SIG-M5 (cell line): ENCODE data around the gene CRK.
"Not testable (repeated sequence)": the region's sequence is repeated elsewhere in the genome, so short reads cannot be mapped to it uniquely, and the experiment has no call there.

Source experiments
- DNase-seq: peaks from one replicate; lab custom pipeline; 2025; lab: John Stamatoyannopoulos, UW

Gene CRK

GRCh38 chr17:1467898-1468492 is 12.0 kb upstream of the CRK start:
- no peak for DNase-seq

GRCh38 chr17:1467258-1467657 is 11.2 kb upstream of the CRK start:
- DNase-seq: no peak

DNA sequence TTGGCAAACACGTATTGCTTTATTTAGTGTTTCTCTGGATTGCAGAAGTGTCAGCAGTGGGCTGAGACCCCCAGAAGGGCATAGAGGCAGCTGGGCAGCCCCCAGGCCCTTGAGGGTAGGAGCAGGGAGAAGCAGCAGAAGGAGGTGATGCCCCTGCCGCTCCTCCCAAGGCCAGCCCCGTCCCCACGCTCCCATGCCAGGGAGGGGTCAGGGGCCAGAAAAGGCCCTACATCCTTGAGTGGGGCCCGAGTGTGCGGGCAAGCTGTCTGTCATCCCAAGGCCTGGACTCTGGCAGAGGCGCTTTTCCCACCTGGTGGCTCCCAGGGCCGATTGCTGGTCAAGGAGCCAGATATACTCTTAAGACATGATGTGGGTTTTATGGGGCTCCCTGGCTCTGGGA is 8.2 kb upstream of the CRK start:
- no peak for DNase-seq

DNA sequence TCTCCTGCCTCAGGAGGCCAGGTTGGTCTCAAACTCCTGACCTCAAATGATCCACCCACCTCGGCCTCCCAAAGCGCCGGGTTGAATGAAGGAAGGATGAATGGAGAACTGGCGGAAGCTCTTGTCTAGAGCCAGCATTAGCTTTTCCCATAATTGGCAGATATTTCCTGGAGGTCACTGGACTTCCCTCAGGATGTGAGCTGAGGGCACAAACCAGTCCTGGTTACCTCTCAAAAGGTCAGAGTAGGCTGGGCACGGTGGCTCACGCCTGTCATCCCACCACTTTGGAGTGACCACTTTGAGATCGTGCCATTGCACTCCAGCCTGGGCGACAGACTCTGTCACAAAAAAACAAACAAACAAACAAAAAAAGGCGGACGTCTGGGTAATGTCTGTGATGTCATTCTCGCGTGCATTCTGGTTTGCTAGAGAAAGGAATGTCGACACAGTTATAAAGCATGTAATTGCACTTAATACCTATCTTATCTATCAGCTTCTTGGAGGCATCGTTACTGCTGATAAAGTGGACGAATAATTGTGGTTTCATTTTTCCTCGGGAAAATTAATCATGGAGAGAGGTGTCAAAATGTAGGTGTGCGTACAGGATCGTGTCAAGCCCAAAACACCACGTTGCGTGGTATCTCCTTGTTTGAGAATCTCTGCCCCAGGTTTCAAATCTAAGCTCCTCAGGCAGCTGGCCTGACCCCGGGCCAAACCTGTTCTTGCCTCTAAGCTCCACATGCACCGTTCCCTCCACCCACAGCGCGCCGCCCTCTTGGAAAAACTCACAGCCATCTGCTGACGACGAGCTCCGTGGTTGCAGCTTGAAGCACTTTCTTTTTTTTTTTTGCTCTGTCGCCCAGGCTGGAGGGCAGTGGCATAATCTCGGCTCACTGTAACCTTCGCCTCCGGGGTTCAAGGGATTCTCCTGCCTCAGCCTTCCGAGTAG is 6.4 kb upstream of the CRK start:
- DNase-seq: no peak

DNA sequence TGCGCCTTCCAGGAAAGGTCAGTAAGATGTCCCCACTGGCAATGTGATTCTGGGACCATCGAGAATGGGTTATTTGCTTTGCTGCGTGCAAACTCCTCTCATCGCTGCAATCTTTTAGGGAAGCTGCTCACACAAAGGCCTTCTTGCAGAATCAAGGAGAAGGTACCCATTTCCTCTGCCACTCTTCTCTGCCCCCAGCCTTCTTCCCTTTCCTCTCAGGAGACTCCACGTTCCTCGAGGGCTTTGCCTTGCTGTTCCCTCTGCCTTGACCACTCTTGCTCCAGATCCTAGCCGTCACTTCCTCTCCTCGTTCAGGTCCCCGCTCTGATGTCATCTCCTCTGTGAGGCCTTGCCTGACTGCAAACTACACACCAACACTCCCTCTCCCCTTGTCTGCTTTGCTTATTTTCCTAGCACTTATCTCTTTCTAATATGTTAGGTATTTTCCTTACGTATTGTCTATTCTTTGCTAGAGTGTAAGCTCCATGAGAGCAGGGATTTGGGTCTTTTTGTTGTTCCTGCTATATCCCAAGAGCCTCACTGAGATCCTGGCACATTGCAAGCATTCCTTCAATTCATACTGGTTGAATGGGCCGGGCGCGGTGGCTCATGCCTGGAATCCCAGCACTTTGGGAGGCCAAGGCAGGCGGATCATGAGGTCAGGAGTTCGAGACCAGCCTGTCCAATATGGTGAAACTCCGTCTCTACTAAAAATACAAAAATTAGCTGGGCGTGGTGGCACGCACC is 5.3 kb upstream of the CRK start:
- DNase-seq: no peak

DNA sequence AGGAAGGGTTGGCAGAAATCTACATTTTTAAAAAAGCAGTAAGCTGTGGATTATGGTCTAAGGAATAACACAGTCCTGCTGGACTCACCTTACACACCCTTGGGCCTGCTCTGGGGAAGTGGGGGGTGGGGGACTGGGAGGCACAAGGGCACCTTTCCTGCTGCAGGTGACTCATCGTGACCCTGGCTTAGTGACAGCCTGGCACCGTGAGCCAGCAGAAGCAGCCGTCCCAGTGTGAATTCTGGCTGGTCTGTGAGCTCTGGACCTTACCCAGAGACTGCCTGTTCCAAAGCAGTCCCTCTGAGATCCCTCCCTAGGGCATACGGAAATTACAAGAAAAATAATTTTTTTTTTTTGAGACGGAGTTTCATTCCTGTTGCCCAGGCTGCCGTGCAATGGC is 4.2 kb upstream of the CRK start:
- no peak for DNase-seq

DNA sequence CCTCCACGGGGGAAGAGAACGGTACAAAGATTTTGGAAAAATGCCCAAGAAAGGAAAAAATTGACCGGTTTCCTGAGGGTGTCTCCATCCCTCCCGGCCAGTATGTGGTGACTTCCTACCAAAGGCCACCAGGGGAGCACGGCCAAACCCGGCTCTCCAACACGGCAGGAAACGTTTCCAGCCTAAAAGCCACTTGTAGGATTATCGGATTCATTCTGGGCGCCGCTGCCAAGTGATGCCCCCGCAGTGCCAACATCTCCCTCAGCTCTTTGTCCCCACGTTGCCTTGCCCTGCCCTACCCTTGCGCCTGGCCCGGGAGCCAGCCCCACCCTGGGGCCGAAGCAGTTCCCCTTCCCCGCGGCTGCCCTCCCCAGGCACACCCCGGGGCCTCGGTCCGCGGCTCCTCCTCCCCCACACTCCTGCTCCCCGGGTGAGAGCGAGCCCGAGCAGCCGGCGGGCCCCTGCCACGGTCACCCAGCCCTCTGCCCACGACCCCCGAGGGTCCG is 688 bp downstream of the CRK start:
- no peak for DNase-seq

DNA sequence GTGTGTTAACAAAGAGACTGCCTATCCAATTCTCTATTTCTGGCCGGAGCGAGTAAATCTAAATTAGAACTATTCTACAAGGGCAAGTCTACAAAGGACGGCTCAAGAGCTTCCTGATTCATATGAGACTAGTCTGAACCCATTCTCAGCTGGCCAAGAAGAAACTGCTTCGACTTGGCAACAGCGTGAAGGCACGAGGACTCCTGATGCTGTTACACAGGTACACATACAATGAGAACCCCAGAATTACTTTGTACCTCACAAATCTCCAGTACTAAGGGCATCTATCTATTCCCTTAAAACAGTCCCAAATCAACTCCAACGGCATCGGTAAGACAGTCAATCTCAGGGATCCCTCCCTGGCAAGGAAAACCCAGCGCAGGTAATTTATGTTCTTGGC is 1.5 kb downstream of the CRK start:
- DNase-seq: no peak

- not testable (repeated sequence) for DNase-seq
Observed at GRCh38 chr17:1453694-1454093, 2.3 kb downstream of the CRK start.

GRCh38 chr17:1452836-1453235 is 3.2 kb downstream of the CRK start:
- DNase-seq: no peak

- DNase-seq: not testable (repeated sequence)
Observed at GRCh38 chr17:1450261-1450660, 5.8 kb downstream of the CRK start.

- no peak for DNase-seq
Observed at GRCh38 chr17:1449412-1449967, 6.5 kb downstream of the CRK start.

GRCh38 chr17:1447052-1447451 is 9.0 kb downstream of the CRK start:
- DNase-seq: no peak

- DNase-seq: no peak
Observed at GRCh38 chr17:1446201-1446600, 9.8 kb downstream of the CRK start.

DNA sequence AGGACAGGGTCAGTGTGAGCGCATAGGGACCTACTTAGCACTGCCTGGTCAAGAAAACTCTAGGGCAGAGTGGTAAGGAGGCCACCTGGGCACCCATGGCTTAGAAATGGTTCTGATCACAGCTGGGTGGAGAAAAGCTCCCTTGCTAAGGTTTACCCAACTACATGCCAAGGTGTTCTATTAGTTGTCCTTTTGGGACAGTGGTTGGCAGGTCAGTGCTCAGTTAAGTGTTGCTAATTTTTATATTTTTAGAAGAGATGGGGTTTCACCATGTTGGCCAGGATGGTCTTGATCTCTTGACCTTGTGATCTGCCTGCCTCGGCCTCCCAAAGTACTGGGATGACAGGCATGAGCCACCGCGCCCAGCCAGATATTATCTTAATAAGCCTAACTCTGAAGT is 10.3 kb downstream of the CRK start:
- DNase-seq: not testable (repeated sequence)

GRCh38 chr17:1442721-1443120 is 13.3 kb downstream of the CRK start:
- not testable (repeated sequence) for DNase-seq

- no peak for DNase-seq
Observed at GRCh38 chr17:1442187-1442586, 13.8 kb downstream of the CRK start.

DNA sequence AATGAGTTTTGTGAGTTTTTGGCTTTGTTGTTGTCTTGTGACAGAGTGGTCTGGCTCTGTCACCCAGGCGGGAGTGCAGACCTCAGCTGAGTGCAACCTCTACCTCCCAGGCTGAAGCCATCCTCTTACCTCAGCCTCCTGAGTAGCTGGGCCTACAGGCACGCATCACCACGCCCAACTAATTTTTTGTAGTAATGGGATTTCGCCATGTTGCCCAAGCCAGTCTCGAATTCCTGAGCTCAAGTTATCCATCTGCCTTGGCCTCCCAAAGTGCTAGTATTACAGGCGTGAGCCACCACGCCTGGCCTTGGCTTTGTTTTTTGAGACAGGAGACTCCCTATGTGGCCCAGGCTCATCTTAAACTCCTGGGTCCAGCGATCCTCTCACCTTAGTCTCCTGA is 15.1 kb downstream of the CRK start:
- DNase-seq: no peak

- no peak for DNase-seq
Observed at GRCh38 chr17:1438593-1439083, 17.4 kb downstream of the CRK start.

GRCh38 chr17:1435326-1435725 is 20.7 kb downstream of the CRK start:
- no peak for DNase-seq

DNA sequence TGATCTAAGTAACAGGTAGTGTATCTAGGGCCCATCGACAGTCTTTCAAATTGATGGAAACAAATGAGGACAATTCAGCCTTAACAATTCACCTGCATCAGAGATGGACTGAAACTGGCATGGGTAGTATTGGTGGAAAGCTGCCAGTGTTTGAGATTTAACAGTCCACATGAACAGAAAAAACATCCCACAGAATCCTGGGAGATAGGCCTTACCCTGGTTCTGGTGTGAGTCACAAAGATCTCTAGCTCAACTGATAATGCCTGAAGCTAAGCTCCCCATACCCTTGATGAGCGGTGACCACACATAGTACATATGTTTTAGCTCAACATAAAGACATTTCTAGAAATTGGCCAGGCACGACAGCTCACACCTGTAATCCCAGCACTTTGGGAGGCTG is 21.9 kb downstream of the CRK start:
- no peak for DNase-seq

DNA sequence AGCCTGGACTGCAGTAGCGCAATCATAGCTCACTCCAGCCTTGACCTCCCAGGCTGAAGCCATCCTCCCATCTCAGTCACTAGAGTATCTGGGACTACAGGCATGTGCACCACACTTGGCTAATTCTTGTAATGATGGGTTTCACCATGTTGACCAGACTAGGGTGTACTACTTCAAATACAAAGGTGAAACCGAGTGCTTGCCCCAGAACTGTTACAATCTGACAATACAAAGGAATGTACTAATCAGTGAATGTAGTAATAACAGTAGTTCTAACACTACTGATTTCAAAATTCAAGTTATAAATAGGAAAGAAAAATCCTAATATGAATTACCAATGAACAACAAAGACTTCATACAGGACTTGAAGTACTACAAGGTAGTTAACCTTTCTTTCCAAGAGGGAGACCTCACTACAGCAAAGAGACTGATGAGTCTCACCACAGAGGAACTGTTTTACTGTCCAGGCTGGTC is 24.4 kb downstream of the CRK start:
- DNase-seq: no peak
